Mesothelial cell of epicardium (in vitro differentiated cells): ENCODE data around the gene NDST4. TPM values are rescaled to one million over a fixed set of nuclear protein-coding genes. Genes with fewer than 3 reads are reported as not detected.

Experiments
- DNase-seq, 2 experiments: peaks; one replicate each; pipeline ENCODE4 v3.0.0; 2021; ENCODE audit warnings: low spot score in 2 of 2; ENCODE audit not compliant: unreplicated experiment in 2 of 2
- H3K27ac Mint-ChIP-seq: 2 replicates; pipeline ENCODE4 v1.8.0; 2021; ENCODE audit warnings: mixed read lengths
- H3K27me3 Mint-ChIP-seq: 2 replicates; pipeline ENCODE4 v1.8.0; 2021; ENCODE audit warnings: low read depth, mixed read lengths
- H3K36me3 Mint-ChIP-seq: 2 replicates; pipeline ENCODE4 v1.8.0; 2021; ENCODE audit warnings: mixed read lengths
- H3K4me1 Mint-ChIP-seq: 2 replicates; pipeline ENCODE4 v1.8.0; 2021; ENCODE audit warnings: mixed read lengths
- H3K4me3 Mint-ChIP-seq: 2 replicates; pipeline ENCODE4 v1.8.0; 2021; ENCODE audit warnings: mild to moderate bottlenecking, moderate library complexity, mixed read lengths
- H3K9me3 Mint-ChIP-seq: 2 replicates; pipeline ENCODE4 v1.8.0; 2021; ENCODE audit warnings: mixed read lengths
- CTCF ChIP-seq: fragments of 200-600 bp; sonication (generic); IDR thresholded peaks from one replicate; pipeline ENCODE4 v1.5.0; 2021; ENCODE audit warnings: antibody characterized with exemption; ENCODE audit not compliant: unreplicated experiment
- total RNA-seq: library from RNA; stranded (reverse); gene quantifications from 3 replicates; pipeline ENCODE4 v1.2.1, GENCODE V29; 2021

NDST4 gene
- total RNA-seq, 1 donor from 2014 or later = 0.09 TPM

DNA sequence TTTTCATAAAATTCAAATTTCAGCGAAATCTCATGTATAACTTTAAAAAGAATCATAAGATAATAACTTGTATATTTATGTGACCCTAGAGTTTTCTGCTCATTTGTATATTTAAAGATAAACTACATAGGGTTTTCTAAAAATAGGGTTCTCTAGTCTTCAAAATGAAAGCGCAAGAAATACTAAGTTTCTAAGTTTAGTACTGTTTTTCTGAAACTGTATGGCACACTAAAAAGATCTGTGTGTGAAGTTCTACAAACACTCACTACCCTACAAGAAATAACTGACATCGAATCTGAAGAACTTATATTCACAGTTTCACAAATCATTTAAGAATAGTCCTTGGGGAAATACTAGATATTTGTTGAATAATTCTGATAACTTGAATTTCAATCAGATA, 38.7 kb upstream of the NDST4 start:
- no peaks in the 10 kb centered on the region for H3K36me3 Mint-ChIP-seq
- no peaks in the 10 kb centered on the region for H3K9me3 Mint-ChIP-seq
- peaks cover 5% of the 10 kb centered on the region for H3K4me1 Mint-ChIP-seq
- no peaks in the 10 kb centered on the region for H3K27me3 Mint-ChIP-seq
- DNase-seq = no peak
- H3K27ac Mint-ChIP-seq = no peak overlapping the region
- H3K4me3 Mint-ChIP-seq = no peak overlapping the region
- no peak for TF ChIP-seq CTCF

DNA sequence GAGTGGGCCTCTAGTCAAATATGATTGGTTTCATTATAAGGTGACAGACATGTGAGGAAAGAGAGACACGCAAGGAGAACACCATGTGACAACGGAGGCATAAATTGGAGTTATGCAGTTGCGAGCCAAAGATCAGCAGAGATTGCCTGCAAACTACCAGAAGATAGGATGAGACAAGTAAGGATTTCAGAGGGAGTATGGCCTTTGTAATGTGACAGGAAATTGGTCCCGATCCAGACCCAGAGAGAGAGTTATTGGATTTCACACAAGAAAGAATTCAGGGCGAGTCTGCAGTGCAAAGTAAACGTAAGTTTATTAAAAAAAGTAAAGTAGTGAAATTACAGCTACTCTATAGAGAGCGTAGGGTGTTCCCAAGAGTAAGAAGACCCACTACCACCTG, 35.7 kb upstream of the NDST4 start:
- no peak for TF ChIP-seq CTCF
- Mint-ChIP-seq H3K36me3 (no peaks in the 10 kb centered on the region), H3K27ac (no peak overlapping the region), H3K9me3 (no peaks in the 10 kb centered on the region), H3K4me3 (no peak overlapping the region), H3K4me1 (peaks cover 13% of the 10 kb centered on the region), H3K27me3 (no peaks in the 10 kb centered on the region)
- no peak for DNase-seq

DNA sequence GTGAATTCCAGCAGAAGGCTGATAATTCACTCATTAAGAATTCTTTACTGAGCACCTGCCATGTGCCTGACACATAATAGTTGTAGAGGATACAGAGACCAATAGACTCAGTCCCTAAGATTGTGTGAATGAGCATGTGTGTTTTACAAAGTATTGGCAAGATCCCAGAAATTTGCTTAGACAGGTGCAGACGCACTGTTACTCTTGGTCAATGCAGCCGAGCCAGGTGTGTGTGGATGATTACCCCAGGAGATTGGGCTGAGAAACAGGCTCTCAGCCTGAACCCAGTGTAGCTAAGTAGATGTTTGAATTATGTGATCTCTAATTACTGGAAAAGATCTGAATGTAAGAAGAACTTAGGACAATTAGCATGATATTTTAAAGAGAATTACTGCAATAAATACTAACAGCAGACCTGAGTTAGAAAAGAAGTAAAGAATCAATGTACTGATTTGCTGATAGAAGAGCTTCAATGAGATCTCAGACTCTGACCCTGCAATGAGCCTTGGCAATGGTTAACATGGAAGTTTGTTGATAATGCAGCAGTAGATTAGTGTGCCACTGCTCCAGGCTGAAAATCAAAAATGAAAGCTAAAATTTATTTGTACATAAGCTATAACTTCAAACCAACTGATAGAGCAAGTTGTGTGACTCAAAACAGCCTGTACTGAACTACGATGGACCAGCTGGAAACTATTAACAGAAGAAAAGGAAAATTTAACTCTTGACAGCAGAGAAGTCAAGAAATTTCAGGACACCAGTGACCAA, 32.2 kb upstream of the NDST4 start:
- H3K27ac Mint-ChIP-seq = peak overlapping the region; percentile 4
- no peaks in the 10 kb centered on the region for H3K27me3 Mint-ChIP-seq
- DNase-seq = no peak
- H3K4me3 Mint-ChIP-seq = no peak overlapping the region
- H3K4me1 Mint-ChIP-seq = peaks cover 13% of the 10 kb centered on the region
- no peaks in the 10 kb centered on the region for H3K9me3 Mint-ChIP-seq
- no peak for TF ChIP-seq CTCF
- H3K36me3 Mint-ChIP-seq = no peaks in the 10 kb centered on the region

DNA sequence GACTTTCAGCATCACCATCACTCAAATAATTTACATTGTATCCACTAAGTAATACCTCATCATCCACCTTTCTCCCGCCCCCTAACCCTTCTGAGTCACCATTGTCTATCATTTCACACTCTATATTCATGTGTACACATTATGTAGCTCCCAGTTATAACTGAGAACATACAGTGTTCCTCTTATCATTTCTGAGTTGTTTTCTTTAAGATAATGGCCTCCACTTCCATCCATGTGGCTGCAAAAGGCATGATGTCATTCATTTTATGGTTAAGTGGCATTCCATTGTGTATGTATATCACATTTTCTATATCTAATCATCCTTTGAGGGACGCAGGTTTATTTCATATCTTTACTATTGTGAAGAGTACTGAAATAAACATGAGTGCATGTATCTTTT, 14.6 kb upstream of the NDST4 start:
- H3K27ac Mint-ChIP-seq = no peak overlapping the region
- H3K27me3 Mint-ChIP-seq = peaks cover 3% of the 10 kb centered on the region
- peaks cover 3% of the 10 kb centered on the region for H3K9me3 Mint-ChIP-seq
- H3K4me3 Mint-ChIP-seq = no peak overlapping the region
- DNase-seq = no peak
- H3K36me3 Mint-ChIP-seq = no peaks in the 10 kb centered on the region
- no peak for TF ChIP-seq CTCF
- peaks cover 8% of the 10 kb centered on the region for H3K4me1 Mint-ChIP-seq

- Mint-ChIP-seq H3K4me1 (peaks cover 8% of the 10 kb centered on the region), H3K4me3 (no peak overlapping the region), H3K9me3 (peaks cover 3% of the 10 kb centered on the region), H3K27me3 (peaks cover 3% of the 10 kb centered on the region), H3K27ac (no peak overlapping the region), H3K36me3 (no peaks in the 10 kb centered on the region)
- TF ChIP-seq CTCF = no peak
- DNase-seq = no peak
These were observed 13.1 kb upstream of the NDST4 start for GRCh38 chr4:115126491-115126890.
